Measurements from ENCODE around the gene ARHGEF26. TPM values are rescaled to one million over a fixed set of nuclear protein-coding genes. Genes with fewer than 3 reads are reported as not detected.

The ARHGEF26 gene
- polyA plus RNA-seq, 1 experiment = 0.05 TPM

DNA sequence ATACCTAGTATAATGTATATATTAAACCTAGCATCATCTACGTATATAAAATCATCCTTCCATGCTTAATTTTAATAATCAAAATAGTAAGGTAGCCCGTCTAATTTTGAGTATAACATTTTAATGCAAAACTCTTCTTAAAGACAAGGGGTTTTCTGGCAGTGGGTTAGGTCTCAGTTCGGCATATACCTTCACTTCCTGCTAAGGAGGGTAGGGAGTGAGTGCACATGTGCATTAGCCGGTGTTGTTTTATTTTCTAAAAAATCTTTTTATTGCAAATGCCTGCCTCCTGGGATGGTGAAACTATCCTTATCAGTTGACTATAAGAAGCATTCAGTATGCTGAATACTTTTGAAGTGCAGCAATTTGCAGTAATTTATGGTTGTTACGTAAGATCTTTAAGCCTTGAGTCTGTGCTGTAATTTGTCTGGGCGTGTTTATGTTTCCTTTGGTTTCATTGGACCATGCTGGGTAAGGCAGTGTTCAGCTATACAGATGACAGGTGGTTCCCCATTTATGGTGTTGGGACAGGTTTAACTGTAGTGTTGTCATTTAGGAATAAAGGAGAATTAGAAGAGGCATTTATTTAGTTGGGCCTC lies 11.7 kb downstream of the ARHGEF26 start:
- no peak for DNase-seq (ENCODE audit: low read depth)
- ChIA-PET CTCF (no interaction called here), POLR2A (no interaction called here)
- TF ChIP-seq CTCF (IDR thresholded peaks at IDR 0.05; ENCODE audit: insufficient read depth, low read depth, low read length) = no peak
- H3K4me3 ChIP-seq (ENCODE audit: low read depth, low read length) = no peak overlapping the region
- no peaks in the 10 kb centered on the region for H3K27me3 ChIP-seq (ENCODE audit: control insufficient read depth, insufficient read depth, low read length)
- H3K36me3 ChIP-seq (ENCODE audit: control insufficient read depth, insufficient read depth, low read length) = no peaks in the 10 kb centered on the region

DNA sequence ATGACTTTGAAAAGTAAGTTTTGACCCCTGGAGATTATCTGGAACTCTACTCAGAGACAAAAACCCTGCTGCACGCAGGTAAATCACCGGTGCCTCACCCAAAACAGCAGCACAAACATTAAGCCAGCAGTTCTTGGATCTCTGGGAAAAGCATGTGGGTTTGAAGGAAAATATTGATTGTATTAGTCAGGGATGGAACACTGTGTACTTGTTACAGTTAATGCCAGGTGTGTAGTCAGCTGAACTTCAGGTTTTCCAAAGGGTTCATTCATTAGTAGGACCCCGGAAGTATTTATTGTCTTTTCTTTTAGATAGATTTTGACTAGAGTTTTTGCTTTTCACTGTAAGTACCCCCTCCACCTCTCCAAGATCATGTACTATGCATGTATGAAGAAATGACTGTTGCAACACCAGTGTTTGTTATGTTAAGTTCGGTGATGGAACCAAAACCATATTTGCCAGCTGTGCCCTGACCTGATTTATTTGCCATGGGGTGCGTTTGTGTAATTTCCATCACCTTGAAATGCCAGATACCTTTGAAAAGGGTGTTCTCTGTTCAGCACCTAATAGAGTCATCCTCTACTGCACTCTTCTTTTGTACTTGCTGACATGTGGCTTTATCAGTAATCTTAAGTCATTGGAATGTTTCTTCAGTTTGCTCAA lies 14.5 kb downstream of the ARHGEF26 start:
- POLR2A ChIA-PET = no interaction called here
- no peak overlapping the region for H3K4me3 ChIP-seq (ENCODE audit: low read depth, low read length)
- no peaks in the 10 kb centered on the region for H3K36me3 ChIP-seq (ENCODE audit: control insufficient read depth, insufficient read depth, low read length)
- no peaks in the 10 kb centered on the region for H3K27me3 ChIP-seq (ENCODE audit: control insufficient read depth, insufficient read depth, low read length)
- CTCF ChIA-PET = no interaction called here
- no peak for TF ChIP-seq CTCF (IDR thresholded peaks at IDR 0.05; ENCODE audit: insufficient read depth, low read depth, low read length)
- DNase-seq (ENCODE audit: low read depth) = no peak

GRCh38 chr3:154137036-154137435 lies 15.8 kb downstream of the ARHGEF26 start:
- CTCF ChIA-PET = no interaction called here
- POLR2A ChIA-PET = no interaction called here
- no peak for TF ChIP-seq CTCF (IDR thresholded peaks at IDR 0.05; ENCODE audit: insufficient read depth, low read depth, low read length)

GRCh38 chr3:154139996-154140436 lies 18.8 kb downstream of the ARHGEF26 start:
- POLR2A ChIA-PET = no interaction called here
- DNase-seq (ENCODE audit: low read depth) = no peak
- CTCF ChIA-PET = no interaction called here
- H3K36me3 ChIP-seq (ENCODE audit: control insufficient read depth, insufficient read depth, low read length) = no peaks in the 10 kb centered on the region
- H3K27me3 ChIP-seq (ENCODE audit: control insufficient read depth, insufficient read depth, low read length) = no peaks in the 10 kb centered on the region
- no peak overlapping the region for H3K4me3 ChIP-seq (ENCODE audit: low read depth, low read length)
- TF ChIP-seq CTCF (IDR thresholded peaks at IDR 0.05; ENCODE audit: insufficient read depth, low read depth, low read length) = no peak

More at GRCh38 chr3:154137036-154137435, 15.8 kb downstream of the ARHGEF26 start:
- Histone ChIP-seq H3K36me3 (ENCODE audit: control insufficient read depth, insufficient read depth, low read length) (no peaks in the 10 kb centered on the region), H3K27me3 (ENCODE audit: control insufficient read depth, insufficient read depth, low read length) (no peaks in the 10 kb centered on the region), H3K4me3 (ENCODE audit: low read depth, low read length) (no peak overlapping the region)
- no peak for DNase-seq (ENCODE audit: low read depth)

GRCh38 chr3:154142608-154143007 lies 21.4 kb downstream of the ARHGEF26 start:
- ChIA-PET POLR2A (no interaction called here), CTCF (no interaction called here)
- TF ChIP-seq CTCF (IDR thresholded peaks at IDR 0.05; ENCODE audit: insufficient read depth, low read depth, low read length) = no peak
- DNase-seq (ENCODE audit: low read depth) = no peak
- Histone ChIP-seq H3K27me3 (ENCODE audit: control insufficient read depth, insufficient read depth, low read length) (no peaks in the 10 kb centered on the region), H3K36me3 (ENCODE audit: control insufficient read depth, insufficient read depth, low read length) (no peaks in the 10 kb centered on the region), H3K4me3 (ENCODE audit: low read depth, low read length) (no peak overlapping the region)

All from BJ (cell line).